Activated naive CD4-positive, alpha-beta T cell treated with Interleukin-2 at 50 U/mL for 16 hours (primary cell): ENCODE results near the gene SAMD13.

Experiments used
- DNase-seq: peaks from one replicate; pipeline ENCODE4 v3.0.0-alpha.2; 2020

Gene SAMD13

DNA sequence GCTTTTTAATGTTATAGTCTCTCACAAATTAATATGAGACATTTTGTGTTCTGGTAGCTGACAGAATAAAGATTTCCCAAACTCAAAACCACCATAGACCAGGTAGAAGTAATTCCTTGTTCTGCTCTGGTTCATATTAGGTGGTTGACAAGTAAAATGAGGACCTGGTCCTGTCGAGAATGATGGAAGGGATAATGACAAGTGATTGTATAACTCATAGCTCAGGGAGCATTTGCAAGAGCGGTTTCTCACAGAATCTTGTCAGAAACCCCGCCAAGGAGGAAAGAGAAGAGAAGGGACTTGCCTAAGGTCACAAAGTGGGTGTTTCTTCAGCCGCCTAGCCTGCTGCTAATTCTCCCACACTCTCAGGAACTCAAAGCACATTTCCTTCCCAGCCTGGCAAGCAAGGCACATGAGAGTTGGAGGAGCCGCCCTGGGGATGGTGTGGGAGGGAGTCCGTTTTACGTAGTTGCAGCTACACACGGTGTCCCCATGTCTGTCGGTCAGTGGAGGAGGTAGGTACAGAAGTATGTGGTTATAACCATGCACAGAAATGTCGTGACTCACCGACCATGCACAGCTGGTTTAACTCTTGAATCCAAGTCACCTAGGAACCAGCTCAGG lies 46.5 kb downstream of the SAMD13 start:
- DNase-seq: no peak

DNA sequence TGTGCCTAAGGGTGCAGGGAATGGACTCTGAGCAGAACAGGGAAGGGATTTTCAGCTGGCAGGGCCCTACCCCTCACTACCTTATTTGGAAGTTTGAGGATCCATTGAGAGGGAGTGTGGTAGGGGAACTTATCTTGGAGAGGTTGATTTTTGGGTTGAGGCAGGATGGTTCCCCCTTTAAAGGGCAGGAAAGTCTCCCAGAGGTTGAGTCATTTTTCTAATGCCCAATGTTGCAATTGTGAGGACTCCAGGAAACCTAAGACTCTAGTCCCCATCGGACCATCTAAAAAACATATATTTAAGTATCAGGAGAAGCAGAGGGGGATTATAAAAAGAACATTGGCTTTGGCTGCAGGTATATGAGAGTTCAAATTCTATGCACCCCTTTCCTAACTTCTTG lies 47.3 kb downstream of the SAMD13 start:
- no peak for DNase-seq

DNA sequence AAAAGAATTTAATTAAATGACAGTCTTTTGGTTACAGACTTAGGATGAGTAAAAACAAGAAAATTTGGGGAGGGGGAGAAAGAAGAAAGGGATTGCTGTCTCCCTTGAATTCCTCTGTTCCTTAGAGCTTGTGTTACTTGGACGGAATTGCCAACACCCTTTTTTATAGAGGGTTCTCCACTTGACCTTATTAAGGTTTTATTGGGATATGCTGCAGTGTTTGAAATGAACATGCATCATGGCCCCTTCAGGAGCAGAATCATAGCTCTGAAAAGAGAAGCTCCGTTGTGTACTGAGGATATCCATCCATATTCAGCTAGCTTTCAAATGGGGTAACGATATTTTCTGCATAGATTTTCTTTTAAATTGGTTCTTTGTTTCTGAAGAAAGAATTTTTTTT lies 48.6 kb downstream of the SAMD13 start:
- DNase-seq: no peak

DNA sequence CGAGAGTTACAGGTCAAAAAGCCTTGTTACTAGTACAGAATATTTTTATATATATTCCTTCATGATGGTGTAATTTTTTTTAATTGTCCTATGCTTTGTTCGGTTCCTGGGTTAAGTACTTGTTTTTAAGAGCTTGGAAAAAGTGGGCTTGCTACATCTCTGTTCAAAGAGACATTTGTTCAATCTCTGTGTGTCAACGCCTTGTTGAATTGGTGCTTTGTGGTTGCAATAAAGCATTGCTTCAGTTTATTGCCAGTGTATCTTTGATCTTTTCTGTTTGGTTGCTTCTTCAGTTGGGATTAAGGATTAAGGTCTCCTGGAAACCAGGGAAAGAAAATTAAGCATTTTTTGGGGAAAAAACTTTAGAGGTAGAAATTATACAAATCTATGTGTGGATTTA lies 49.0 kb downstream of the SAMD13 start:
- no peak for DNase-seq

DNA sequence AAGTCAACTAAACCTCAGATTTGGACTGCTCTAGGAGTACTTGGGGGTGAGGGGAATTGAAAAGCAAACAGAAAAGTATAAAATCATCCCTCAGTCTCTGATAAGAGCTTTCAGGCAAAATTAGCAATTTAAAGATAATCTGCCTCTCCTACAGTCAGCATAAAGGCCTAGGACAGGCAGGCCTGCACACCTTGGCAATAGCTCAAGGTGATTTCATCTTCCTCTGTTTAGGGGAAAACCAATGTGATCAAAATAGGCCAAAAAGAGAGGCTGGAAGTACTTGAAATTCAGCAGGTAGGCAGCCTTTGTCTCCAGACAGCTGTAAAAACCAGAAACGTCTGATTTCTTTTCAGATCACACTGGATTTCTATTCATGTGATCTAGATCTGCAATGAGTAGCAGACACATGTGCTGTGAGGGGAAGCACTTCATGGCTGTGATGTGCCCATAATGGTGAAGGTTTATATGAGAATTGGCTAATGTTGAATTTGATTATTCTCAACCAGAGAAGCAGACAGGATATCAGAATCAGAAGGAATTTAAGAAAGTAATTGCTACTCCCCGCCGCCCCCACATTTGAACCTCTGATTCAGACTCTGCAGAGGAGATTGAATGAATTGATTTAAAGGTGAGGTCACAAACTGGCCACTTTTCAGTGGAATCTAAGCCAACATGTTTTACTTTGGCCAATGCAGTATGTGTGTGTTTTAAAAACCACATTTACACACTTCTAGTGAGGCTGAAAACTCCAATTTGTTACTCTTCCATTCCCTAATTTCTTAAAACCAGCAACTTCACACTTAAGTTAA lies 51.0 kb downstream of the SAMD13 start:
- no peak for DNase-seq

DNA sequence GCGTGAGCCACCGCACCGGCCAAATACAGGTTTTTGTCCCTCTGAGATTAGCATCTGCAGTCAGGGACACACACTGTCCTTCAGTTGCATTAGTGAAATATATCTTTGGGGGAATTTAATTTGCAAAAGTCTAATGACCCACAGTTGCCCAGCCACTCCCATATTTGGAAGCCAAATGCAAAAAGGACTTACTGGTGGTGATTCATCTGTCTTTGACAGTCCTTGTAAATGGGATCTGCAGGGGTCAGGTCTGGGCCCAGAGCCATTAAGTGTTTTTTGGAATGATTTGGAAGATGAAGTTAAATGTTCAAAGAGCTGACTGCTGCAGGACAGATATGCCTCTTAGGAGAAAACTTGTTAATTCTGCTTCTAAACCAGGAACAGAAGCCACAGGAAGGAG lies 52.2 kb downstream of the SAMD13 start:
- no peak for DNase-seq

DNA sequence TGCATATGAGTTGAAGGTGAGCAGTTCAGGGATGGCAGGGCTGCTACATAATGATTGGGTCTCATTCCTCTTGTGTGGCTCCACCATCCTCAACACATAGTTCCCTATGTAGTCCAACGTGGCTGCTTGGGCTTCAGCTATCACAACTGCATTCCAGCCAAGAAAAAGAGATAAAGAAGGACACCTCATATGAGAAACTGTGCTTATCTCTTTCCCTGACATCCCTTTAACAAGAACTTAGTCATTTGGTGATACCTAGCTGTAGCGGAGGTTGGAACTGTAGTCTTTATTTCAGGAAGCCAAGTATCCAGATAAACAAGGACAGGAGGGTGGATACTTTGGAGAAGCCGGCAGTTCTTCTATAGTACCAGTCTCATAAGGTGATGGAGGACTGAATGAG lies 54.0 kb downstream of the SAMD13 start:
- no peak for DNase-seq

DNA sequence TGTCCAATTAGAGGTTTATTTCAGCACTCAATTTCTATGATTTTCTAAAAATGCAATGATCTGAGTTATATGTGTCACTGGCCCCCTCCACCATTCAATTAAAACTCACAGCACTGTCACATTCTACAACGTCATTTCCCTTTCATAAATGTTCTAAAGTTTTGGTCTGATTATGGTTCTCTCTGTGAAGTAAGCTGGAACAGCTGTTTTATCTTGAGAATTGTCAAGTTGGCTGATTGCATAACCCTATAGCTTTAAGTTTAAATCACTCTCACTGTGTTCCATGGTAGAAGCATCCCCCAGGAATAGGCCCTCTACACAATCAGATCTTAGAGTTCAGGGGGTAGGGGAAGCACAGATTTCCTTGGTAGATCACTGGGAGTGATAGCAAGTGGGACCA lies 55.4 kb downstream of the SAMD13 start:
- no peak for DNase-seq

DNA sequence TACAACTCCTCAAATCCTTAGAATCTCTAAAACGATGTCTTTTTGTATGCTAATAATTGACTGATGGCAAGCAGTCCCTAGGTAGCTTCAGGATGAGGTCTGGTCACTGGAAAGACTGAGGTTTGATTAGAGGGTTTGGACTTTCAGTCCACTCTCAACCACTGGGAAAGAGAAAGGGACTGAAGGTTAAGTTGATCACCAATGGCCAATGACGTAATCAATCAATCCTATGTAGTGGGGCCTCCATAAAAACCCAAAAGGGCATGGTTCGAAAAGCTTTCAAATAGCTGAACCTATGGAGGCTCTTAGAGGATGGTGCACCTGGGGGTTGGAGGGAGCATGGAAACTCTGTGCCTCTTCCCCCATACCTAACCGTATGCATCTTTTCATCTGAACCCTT lies 57.2 kb downstream of the SAMD13 start:
- DNase-seq: no peak

DNA sequence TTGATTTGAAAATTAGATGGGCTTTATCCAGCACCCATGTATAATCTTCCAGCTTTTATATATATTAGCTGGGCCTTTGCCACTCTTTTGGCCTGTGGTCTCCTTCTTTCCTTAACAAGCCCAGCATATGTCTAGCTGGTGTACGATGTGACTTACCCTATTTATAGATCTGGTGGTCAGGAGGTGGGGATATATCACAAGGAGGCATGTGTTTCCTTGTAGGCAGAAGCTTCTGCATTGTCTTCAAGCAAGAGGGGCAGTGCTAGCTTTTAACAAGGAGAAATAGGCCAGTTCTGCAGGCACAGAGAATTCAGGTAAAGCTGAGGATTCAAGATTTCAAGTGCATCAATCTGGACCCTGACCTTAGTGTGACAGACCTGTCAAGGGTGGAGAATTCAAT lies 58.8 kb downstream of the SAMD13 start:
- no peak for DNase-seq

DNA sequence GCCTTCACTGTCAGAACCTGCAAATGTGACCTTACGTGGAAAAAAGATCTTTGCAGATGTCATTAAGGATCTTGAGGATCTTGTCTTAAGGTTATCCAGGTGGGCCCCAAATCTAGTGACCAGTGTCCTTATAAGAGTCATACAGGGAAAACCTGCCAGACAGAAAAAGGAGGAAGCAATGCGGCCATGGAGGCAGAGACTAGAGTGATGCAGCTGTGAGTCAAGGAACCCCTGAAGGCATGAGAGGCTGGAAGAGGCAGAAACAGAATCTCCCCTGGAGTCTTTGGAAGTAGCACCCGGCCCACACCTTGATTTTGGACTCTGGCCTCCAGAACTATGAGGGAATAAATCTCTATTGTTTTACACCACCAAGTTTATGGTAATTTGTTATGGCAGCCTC lies 60.3 kb downstream of the SAMD13 start:
- DNase-seq: no peak

DNA sequence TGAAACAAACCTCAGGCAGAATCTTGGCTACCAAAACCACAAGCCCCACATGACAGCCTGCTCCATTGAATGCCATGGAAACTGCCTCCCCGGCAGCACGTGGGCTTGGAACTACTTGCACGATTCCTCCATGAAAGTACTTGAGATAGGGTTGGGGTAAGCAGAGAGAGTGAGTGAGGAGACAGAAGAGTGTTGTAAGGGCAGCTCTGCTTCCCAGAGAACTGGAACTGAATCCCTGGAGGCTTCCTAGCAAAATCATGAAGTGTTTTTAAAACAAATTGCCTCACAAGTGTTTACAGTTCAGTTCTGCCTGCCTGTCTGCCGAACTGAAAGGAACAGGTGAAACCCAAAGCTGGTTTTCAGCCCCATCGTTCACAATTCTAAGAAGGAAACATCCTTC lies 61.5 kb downstream of the SAMD13 start:
- DNase-seq: no peak

DNA sequence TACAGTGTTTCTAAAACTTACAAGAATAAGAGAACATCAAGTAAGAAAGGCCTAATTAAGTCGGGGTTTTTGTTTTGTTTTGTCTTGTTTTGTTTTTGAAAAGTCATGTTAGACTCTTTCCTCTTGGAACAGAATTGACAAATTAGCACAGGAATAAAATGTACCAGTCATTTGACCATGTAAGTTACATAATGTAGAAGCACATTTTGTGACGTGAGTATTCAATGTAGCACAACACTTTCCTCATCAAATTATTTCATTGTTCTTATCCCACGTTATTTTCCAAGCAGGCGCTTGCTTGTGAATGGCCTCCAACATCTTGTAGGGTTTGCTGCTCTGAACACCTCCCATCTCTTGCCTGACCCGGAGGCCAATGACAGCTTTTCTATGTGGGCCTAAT lies 62.1 kb downstream of the SAMD13 start:
- DNase-seq: no peak

DNA sequence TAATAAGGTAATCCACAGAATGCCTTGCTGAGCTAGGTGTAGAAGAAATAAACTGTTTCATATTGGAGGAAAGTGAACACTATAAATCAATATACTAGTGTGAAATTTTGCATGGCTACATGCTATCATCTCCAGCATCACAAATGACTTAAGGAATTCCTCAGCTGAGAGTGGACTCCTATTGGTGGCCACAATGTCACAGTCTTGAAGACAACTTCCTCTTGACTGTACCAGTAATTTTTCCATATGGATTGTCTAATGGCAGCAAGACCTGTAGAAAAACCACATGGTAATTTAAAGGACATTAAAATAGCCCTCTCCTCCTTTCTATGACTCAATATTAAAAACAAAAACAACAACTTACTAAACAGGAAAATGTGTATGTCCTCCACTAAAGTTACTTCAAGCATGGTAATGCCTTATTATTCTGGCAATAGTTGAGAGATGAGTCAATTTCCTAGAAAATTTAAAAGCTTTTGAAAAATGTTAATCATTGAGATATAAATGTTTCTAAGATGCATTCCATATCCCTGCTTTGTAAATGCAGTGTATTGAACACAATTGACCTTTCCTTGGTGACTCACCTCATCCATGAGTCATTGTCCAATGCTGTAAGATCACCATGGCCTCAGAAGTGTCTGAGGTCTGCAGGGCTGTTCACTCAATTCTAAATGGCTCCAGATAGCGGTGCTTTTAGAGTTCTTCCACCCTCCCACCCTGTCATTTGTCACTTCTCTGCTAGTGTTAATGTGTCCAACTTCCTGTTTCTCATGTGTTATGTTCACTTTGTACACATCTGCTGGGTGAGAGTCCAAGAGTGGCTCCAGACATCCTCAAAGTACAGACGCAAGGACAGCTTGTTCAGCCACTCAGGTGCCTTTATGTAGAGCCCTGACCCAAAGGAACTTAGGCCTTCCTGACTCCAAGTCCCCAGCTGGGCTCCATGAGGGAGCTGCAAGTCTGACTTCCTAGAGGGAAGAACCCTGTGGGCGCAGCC lies 64.0 kb downstream of the SAMD13 start:
- DNase-seq: no peak

DNA sequence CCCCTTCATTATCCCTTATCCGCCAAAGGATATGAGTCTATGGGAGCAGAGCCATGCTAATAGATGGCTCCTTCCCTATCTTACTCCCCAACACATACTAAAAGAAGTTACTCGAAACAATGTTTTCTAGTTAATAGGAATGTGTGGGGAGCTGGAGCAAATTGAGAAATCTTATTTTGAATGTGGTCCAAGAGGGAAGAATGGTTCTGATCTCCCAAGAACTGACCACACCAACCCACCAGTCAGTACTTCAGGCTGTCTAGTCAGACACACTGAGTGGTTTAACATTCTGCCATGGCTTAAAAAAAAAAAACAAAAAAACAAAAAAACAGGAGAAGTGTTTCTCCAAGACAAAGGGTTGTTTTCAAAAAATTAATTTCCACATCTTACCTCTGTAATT lies 65.3 kb downstream of the SAMD13 start:
- no peak for DNase-seq

DNA sequence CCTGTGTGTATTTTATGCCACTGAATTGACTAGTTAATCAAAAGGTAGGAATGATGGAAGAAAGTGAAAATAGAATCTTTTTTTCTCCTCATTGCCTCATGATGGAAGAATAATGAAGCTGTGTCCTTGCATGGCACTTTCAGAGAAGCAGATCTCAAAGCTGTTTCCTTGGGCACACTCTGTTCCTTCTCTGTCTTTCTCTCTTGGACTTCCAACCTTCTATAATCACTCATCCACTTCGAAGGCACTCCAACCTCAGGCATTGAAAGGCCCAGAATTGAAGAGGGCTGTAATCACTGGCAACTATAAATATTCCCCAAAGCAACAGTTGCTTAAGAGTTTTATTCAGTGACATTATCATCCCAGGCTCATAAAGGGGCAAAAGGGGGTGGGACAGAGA lies 65.7 kb downstream of the SAMD13 start:
- no peak for DNase-seq

DNA sequence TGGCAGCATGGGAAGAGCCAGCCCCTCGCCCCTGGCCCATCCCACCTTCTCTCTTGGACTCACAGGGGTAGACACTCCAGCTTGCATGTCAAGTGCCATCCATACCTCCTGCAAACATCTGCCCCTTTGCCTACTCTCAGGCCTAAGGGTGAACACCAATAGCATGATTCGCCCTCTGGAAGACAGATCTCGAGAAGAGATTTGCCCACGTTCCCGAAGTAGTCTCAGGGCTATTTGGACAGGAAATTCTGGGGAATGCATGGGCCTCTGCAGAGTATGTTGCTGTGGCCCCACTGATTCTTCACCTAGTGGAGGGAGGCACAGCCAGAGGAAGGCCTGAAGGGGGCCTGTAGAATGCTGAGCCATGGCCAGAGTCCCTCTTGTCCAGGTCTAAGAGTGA lies 66.9 kb downstream of the SAMD13 start:
- no peak for DNase-seq

DNA sequence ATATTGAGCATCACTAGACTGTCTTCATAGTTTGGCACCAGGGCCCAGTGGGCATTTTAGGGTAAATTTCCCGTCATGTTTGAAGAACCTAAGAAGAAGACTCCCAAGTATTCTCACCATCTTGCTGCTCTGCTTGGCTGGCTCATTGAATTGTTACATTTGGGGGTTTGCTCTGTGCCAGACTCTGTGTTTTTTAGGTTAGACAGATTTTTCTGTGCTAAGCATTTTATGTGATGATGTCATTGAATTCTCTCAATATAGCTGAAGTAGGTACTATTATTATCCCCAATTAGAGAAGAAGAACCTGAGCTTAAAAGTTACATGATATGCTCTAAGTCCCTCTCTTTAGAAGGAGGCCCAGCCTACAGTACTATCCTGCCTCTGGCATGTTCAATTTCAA lies 68.8 kb downstream of the SAMD13 start:
- no peak for DNase-seq

DNA sequence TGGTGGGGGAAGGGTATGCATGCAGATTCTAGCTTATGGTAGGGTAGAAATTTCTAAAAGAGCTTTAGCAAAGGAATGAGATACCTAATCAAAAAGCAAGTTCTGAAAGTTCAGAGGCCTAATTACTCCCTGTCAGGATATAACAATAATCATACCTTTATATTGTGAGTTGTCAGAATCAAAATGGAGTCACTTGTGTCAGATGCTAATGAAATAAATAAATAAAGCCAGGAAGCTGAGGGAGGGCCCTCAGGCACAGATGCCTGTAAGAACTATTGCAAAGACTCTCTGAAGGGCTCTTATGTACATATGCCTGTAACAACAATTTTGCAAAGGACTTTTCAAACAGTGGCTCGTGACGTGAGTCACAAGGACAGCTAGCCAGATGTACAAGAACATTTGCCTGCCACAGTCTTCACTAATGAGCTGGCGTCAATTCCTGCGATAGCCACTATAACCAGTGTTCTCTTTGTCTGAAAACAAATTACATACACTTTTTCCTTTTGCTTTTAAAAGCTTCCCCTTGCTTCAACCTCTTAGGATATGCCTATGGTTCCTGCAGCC lies 69.4 kb downstream of the SAMD13 start:
- DNase-seq: no peak

DNA sequence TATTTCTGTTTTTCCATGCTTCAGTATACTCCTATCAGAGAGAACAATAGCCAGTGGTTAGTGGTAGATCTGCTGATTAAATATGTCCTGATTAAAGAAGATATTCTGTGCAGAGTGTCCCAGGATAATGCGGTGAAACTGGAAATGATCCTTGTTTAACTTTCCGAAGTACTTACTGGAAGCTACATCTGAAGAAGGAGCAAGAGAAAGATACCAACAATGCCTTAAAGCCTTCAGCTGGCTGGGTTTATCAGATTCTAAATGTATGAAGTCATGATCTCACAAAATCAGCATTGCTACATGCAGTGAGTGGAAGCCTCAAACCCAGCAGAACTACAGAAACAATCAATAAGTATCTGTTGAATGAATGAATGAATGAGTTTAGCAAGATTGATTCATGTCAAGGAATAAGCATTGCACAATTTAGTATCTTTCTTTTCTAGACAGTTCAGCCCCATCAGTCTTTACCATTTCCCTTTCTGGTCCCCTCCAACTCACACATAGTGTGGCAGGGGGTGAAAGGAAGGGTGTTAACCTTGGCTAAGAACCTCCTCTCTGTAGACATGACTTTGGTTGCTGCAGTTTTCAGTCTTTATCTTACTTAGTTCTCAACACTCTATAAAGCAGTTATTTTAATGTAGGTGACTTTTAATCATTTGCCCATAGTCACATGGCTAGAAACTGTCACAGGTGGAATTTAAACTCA lies 72.1 kb downstream of the SAMD13 start:
- no peak for DNase-seq

DNA sequence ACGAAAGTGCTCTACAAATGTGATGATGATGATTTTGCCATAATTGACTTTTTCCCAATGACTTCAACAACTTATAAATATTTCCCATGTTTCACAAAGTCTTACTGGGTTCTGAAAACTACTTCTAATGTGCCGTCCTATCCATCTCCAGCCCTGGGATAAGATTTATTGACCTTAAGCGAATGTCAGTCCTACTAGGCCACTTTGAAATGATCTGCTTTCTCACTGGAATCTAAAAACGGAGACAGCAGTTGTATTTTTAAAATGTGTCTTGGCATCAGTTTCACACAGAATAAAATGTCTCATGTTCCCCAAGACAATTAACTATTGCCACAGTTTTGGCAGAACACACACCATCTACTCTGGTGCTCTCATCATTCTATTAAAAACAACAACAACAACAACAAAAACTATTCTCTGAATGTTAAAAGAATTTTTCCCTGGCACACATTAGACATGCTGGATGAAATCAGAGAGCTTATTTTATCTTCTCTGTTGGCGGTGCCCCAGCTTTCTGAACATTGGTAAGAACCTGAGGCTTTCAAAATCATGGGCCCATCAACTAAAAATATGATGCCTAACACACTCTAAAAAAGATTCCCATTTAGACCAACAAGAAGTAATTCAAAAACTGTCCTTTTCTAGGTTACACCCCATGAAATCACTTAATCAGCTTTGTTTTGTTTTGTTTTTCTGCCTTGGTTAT lies 73.6 kb downstream of the SAMD13 start:
- no peak for DNase-seq
